K562 (cell line): ENCODE data around the gene SCARF1. TPM values are rescaled to one million over a fixed set of nuclear protein-coding genes. Genes with fewer than 3 reads are reported as not detected.

Experiments
- BACH1 ChIP-seq: fragments of 200-800 bp; sonication (Bioruptor generic); IDR thresholded peaks from 2 replicates; pipeline ENCODE4 v1.6.1; 2016; ENCODE audit warnings: missing genetic modification characterization, missing compliant biosample characterization
- BHLHE40 ChIP-seq: IDR thresholded peaks from 2 replicates; pipeline ENCODE4 v1.6.1; 2011; ENCODE audit warnings: low read length, improper control_type of control experiment
- EGR1 ChIP-seq: fragments of 450-650 bp; conservative IDR thresholded peaks from 2 replicates; pipeline ENCODE4 v1.6.1; 2017; ENCODE audit warnings: mild to moderate bottlenecking
- ETV5 ChIP-seq: sonication (generic); formaldehyde crosslinking; IDR thresholded peaks from 2 replicates; pipeline ENCODE4 v1.4.0; 2020; ENCODE audit warnings: low read depth, mild to moderate bottlenecking, missing genetic modification reagents
- GMEB1 ChIP-seq: fragments of 250-450 bp; sonication (Bioruptor Pico); IDR thresholded peaks from 2 replicates; pipeline ENCODE4 v1.4.0; 2020; ENCODE audit warnings: mild to moderate bottlenecking
- MCM5 ChIP-seq: fragments of 450-650 bp; IDR thresholded peaks from 2 replicates; pipeline ENCODE4 v1.6.1; 2016; ENCODE audit warnings: low read depth
- MYNN ChIP-seq, 2 experiments: sonication (generic); formaldehyde crosslinking in 1 of 2; IDR thresholded peaks; 2 replicates each; pipeline versions ENCODE4 v1.5.0 to v1.6.1; 2016 to 2020; ENCODE audit warnings: antibody characterized with exemption in 1 of 2, missing genetic modification reagents in 1 of 2
- POLR2A ChIP-seq: fragments of 450-650 bp; conservative IDR thresholded peaks from 2 replicates; pipeline ENCODE4 v1.6.1; 2016
- RAD21 ChIP-seq, 2 experiments: fragments of 250-450 bp in 1 of 2; fragments of 450-650 bp in 1 of 2; sonication (Bioruptor Pico) in 1 of 2; formaldehyde crosslinking in 1 of 2; IDR thresholded peaks in 1 of 2; conservative IDR thresholded peaks in 1 of 2; 2 replicates each; pipeline versions ENCODE4 v1.4.0 to v1.8.0; 2020 to 2022; ENCODE audit warnings: mild to moderate bottlenecking in 2 of 2, moderate library complexity in 1 of 2
- SRSF1 ChIP-seq: fragments of 200-400 bp; formaldehyde crosslinking; IDR thresholded peaks from 2 replicates; pipeline ENCODE4 v1.6.1; 2017; ENCODE audit warnings: mild to moderate bottlenecking, low read depth, low read length, moderate library complexity
- STAT5A ChIP-seq: IDR thresholded peaks from 2 replicates; pipeline ENCODE4 v1.6.1; 2012; ENCODE audit warnings: low read length, inconsistent platforms, borderline replicate concordance
- TAF9B ChIP-seq: fragments of 450-650 bp; IDR thresholded peaks from 2 replicates; pipeline ENCODE4 v1.6.1; 2018; ENCODE audit warnings: mild to moderate bottlenecking; ENCODE audit not compliant: partially characterized antibody
- THRB ChIP-seq: fragments of 450-650 bp; formaldehyde crosslinking; conservative IDR thresholded peaks from 2 replicates; pipeline ENCODE4 v1.4.0; 2022; ENCODE audit warnings: mild to moderate bottlenecking, missing genetic modification characterization
- ZBTB8A ChIP-seq: fragments of 450-650 bp; IDR thresholded peaks from 2 replicates; pipeline ENCODE4 v1.6.1; 2018; ENCODE audit warnings: mild to moderate bottlenecking, moderate library complexity; ENCODE audit not compliant: partially characterized antibody
- ZC3H8 ChIP-seq: fragments of 450-650 bp; IDR thresholded peaks from 2 replicates; pipeline ENCODE4 v1.6.1; 2017
- ZNF589 ChIP-seq: fragments of 200-800 bp; sonication (Bioruptor generic); IDR thresholded peaks from 2 replicates; pipeline ENCODE4 v1.6.1; 2016; ENCODE audit warnings: low read depth, missing genetic modification characterization, missing compliant biosample characterization
- ZNF830 ChIP-seq: fragments of 250-450 bp; sonication (Bioruptor Pico); IDR thresholded peaks from 2 replicates; pipeline ENCODE4 v1.5.0; 2021; ENCODE audit warnings: mild to moderate bottlenecking
- polyA plus RNA-seq, 8 experiments: library from polyadenylated mRNA; depleted of rRNA in 4 of 8; stranded (reverse) in 5 of 8; unstranded in 3 of 8; fragments of >200 nt; fragmentation: Nextera tagmentation in 2 of 8; fragmentation: Illumina TruSeq in 1 of 8; extraction: Ambion mirVana in 2 of 8; extraction: Trizol in 1 of 8; gene quantifications; 2 replicates each; pipeline versions ENCODE4 v1.2.1 to v1.2.3, GENCODE V29; 2011 to 2014; ENCODE audit warnings: inconsistent platforms in 1 of 8, missing spikeins in 1 of 8
- total RNA-seq, 7 experiments: library from RNA; depleted of rRNA in 6 of 7; stranded (reverse); fragments of >200 nt in 6 of 7; fragmentation: Illumina TruSeq in 2 of 7; extraction: Trizol in 2 of 7; gene quantifications; 2 replicates each; pipeline versions ENCODE4 v1.2.1 to v1.2.3, GENCODE V29; 2011 to 2021; ENCODE audit warnings: low replicate concordance in 1 of 7
- TF ChIP-seq, protein P1 (sequence below): sonication (generic); formaldehyde crosslinking; IDR thresholded peaks from 2 replicates; pipeline ENCODE4 v1.8.0; 2022; ENCODE audit warnings: mild to moderate bottlenecking, missing genetic modification reagents
- TF ChIP-seq, protein P2 (sequence below), 2 experiments: fragments of 250-450 bp in 1 of 2; fragments of 450-650 bp in 1 of 2; sonication (Bioruptor Pico) in 1 of 2; IDR thresholded peaks; 2 replicates each; pipeline versions ENCODE4 v1.6.1 to v1.8.0; 2016 to 2021; ENCODE audit warnings: mild to moderate bottlenecking in 2 of 2, moderate library complexity in 2 of 2, missing compliant biosample characterization in 1 of 2, missing genetic modification characterization in 1 of 2
- TF ChIP-seq, protein P3 (sequence below), 2 experiments: fragments of 200-800 bp in 1 of 2; sonication (Bioruptor generic) in 1 of 2; sonication (generic) in 1 of 2; formaldehyde crosslinking in 1 of 2; IDR thresholded peaks in 1 of 2; conservative IDR thresholded peaks in 1 of 2; 2 replicates each; pipeline versions ENCODE4 v1.5.0 to v1.6.1; 2016 to 2020; ENCODE audit warnings: missing compliant biosample characterization in 1 of 2, missing genetic modification characterization in 1 of 2, missing genetic modification reagents in 1 of 2

SCARF1 gene
- total and polyA plus RNA-seq, 9 of the 15 experiments (the other 6 are each of a cell fraction or from before 2014, with no cell fraction given), result 0.04 to 2.1 (median 0.63) TPM

- TF ChIP-seq, protein P1, sequence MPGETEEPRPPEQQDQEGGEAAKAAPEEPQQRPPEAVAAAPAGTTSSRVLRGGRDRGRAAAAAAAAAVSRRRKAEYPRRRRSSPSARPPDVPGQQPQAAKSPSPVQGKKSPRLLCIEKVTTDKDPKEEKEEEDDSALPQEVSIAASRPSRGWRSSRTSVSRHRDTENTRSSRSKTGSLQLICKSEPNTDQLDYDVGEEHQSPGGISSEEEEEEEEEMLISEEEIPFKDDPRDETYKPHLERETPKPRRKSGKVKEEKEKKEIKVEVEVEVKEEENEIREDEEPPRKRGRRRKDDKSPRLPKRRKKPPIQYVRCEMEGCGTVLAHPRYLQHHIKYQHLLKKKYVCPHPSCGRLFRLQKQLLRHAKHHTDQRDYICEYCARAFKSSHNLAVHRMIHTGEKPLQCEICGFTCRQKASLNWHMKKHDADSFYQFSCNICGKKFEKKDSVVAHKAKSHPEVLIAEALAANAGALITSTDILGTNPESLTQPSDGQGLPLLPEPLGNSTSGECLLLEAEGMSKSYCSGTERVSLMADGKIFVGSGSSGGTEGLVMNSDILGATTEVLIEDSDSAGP (CRISPR knock-in tag), result no peak
- TF ChIP-seq BHLHE40 (peak; percentile 30; the same call in 1 of the 2 replicates), EGR1 (peak; percentile 92), STAT5A (peak; percentile 9; the same call in 1 of the 2 replicates), ZNF589 (CRISPR knock-in tag) (0 out of 2 replicates have a peak, but pooled peaks have one; percentile 35), ZNF830 (CRISPR knock-in tag) (no peak), ETV5 (CRISPR knock-in tag) (peak; percentile 94), THRB (0 out of 2 replicates have a peak, but pooled peaks have one; percentile 56), ZBTB8A (no peak), GMEB1 (CRISPR knock-in tag) (no peak), MCM5 (no peak), SRSF1 (no peak), TAF9B (peak; percentile 62), POLR2A (peak; percentile 56), MYNN (IDR thresholded peaks at IDR 0.05) (peak; percentile 87), MYNN (CRISPR knock-in tag; IDR thresholded peaks at IDR 0.05) (no peak), ZC3H8 (no peak), BACH1 (tag) (no peak), RAD21 (CRISPR knock-in tag; conservative IDR thresholded peaks at IDR 0.05 in 1 of 2, IDR thresholded peaks at IDR 0.05 in 1 of 2) (no peak)
- TF ChIP-seq, protein P2, sequence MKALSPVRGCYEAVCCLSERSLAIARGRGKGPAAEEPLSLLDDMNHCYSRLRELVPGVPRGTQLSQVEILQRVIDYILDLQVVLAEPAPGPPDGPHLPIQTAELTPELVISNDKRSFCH (CRISPR knock-in tag; IDR thresholded peaks at IDR 0.05), result no peak
- TF ChIP-seq, protein P2 (tag; IDR thresholded peaks at IDR 0.05), result peak; percentile 23; the same call in 1 of the 2 replicates
- TF ChIP-seq, protein P3, sequence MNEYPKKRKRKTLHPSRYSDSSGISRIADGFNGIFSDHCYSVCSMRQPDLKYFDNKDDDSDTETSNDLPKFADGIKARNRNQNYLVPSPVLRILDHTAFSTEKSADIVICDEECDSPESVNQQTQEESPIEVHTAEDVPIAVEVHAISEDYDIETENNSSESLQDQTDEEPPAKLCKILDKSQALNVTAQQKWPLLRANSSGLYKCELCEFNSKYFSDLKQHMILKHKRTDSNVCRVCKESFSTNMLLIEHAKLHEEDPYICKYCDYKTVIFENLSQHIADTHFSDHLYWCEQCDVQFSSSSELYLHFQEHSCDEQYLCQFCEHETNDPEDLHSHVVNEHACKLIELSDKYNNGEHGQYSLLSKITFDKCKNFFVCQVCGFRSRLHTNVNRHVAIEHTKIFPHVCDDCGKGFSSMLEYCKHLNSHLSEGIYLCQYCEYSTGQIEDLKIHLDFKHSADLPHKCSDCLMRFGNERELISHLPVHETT (CRISPR knock-in tag; conservative IDR thresholded peaks at IDR 0.05 in 1 of 2, IDR thresholded peaks at IDR 0.05 in 1 of 2), result peak in 1 of 2 experiments; percentile 72; a peak in 2 of 4 replicates
These were observed 4.4 kb upstream of the SCARF1 start, which contains the start of gene RILP (continued) for GRCh38 chr17:1649844-1650501.
